22Rv1 (cell line): ENCODE measurements around the gene IRF1.
A peak's percentile ranks its signal among the peaks of the same experiment; 100 is the strongest.
"Not testable (repeated sequence)": the region's sequence is repeated elsewhere in the genome, so short reads cannot be mapped to it uniquely, and the experiment has no call there.

Experiments
- ZFX ChIP-seq: fragments of 450-650 bp; IDR thresholded peaks from 2 replicates; pipeline ENCODE4 v1.6.1; 2017; ENCODE audit warnings: antibody characterized with exemption, borderline replicate concordance
- TF ChIP-seq, protein P1 (sequence below): fragments of 450-650 bp; IDR thresholded peaks from 2 replicates; pipeline ENCODE4 v1.5.1; 2017; ENCODE audit warnings: mild to moderate bottlenecking

DNA sequence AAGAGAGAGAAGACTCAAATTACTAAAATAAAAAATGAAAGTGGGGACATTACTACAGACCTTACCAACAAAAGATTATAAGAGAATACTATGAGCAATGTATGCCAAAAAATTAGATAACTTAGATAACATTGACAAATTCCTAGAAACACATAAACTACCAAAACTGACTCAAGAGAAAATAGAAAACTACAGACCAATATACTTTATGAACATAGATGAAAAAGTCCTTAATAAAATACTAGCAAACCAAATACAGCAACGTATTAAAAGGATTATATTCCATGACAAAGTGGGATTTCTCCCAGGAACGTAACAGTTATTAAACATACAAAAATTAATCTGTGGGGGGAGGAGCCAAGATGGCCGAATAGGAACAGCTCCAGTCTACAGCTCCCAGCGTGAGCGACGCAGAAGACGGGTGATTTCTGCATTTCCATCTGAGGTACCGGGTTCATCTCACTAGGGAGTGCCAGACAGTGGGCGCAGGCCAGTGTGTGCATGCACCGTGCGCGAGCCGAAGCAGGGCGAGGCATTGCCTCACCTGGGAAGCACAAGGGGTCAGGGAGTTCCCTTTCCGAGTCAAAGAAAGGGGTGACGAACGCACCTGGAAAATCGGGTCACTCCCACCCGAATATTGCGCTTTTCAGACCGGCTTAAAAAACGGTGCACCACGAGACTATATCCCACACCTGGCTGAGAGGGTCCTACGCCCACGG, 23.2 kb upstream of the IRF1 start:
- TF ChIP-seq, protein P1, sequence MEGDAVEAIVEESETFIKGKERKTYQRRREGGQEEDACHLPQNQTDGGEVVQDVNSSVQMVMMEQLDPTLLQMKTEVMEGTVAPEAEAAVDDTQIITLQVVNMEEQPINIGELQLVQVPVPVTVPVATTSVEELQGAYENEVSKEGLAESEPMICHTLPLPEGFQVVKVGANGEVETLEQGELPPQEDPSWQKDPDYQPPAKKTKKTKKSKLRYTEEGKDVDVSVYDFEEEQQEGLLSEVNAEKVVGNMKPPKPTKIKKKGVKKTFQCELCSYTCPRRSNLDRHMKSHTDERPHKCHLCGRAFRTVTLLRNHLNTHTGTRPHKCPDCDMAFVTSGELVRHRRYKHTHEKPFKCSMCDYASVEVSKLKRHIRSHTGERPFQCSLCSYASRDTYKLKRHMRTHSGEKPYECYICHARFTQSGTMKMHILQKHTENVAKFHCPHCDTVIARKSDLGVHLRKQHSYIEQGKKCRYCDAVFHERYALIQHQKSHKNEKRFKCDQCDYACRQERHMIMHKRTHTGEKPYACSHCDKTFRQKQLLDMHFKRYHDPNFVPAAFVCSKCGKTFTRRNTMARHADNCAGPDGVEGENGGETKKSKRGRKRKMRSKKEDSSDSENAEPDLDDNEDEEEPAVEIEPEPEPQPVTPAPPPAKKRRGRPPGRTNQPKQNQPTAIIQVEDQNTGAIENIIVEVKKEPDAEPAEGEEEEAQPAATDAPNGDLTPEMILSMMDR: 0 out of 2 replicates have a peak, but pooled peaks have one; percentile 3
- not testable (repeated sequence) for TF ChIP-seq ZFX
